HCT116 (cell line): ENCODE data around the gene RELB. TPM values are rescaled to one million over a fixed set of nuclear protein-coding genes. Genes with fewer than 3 reads are reported as not detected.

Experiments
- ATAC-seq: fragments of 200-7000 bp; cut with Tn5 transposase; 2 replicates; pipeline ENCODE4 v1.9.1; 2020; ENCODE audit warnings: mild to moderate bottlenecking, moderate library complexity
- BruUV-seq: library from RNA; stranded (reverse); fragments of 400-500 nt; replicated peaks from 2 replicates; lab custom pipeline; 2021; lab: Mats Ljungman, UMichigan
- CTCF ChIA-PET: fragments of 300-600 bp; sonication (Branson Sonifier 250); formaldehyde crosslinking; loops from one replicate; lab custom pipeline; 2021; ENCODE audit warnings: antibody characterized with exemption; lab: Charles Lee
- POLR2A ChIA-PET: fragments of 300-600, 350-600 bp; sonication (Branson Sonifier 250); formaldehyde crosslinking; loops from one replicate; lab custom pipeline; 2021; ENCODE audit warnings: antibody characterized with exemption; lab: Charles Lee
- RAD21 ChIA-PET, 2 experiments: fragments of 300-600 bp; sonication (Branson Sonifier 250); formaldehyde crosslinking; loops; one replicate each; lab custom pipeline; 2023; ENCODE audit warnings: low total read pairs in 2 of 2; ENCODE audit not compliant: uncharacterized antibody in 2 of 2, unreplicated experiment in 2 of 2, low non-redundant PET in 1 of 2; lab: Charles Lee
- DNase-seq: peaks from one replicate; pipeline ENCODE4 v3.0.0-alpha.2; 2010; ENCODE audit warnings: low read depth, low spot score
- H2AFZ ChIP-seq: fragments of 200-600 bp; shearing (Covaris generic), sonication (generic); 2 replicates; pipeline ENCODE4 v1.6.1; 2017; ENCODE audit warnings: low read depth, mixed run types, mixed read lengths, antibody characterized with exemption, low read length; ENCODE audit not compliant: poor library complexity, severe bottlenecking
- H3K27ac ChIP-seq: 2 replicates; pipeline ENCODE4 v1.5.1; 2012; ENCODE audit warnings: low read depth, low read length
- H3K27me3 ChIP-seq: fragments of 200-600 bp; sonication (generic); 2 replicates; pipeline ENCODE4 v1.6.1; 2016; ENCODE audit warnings: mixed run types, low read length, mixed read lengths; ENCODE audit not compliant: insufficient read depth
- H3K36me3 ChIP-seq, 2 experiments: fragments of 200-500 bp in 1 of 2; fragments of 200-600 bp in 1 of 2; sonication (Bioruptor generic) in 1 of 2; sonication (generic) in 1 of 2; 2 replicates each; pipeline versions ENCODE4 v1.5.1 to v1.6.1; 2014 to 2016; ENCODE audit warnings: low read length in 2 of 2, inconsistent platforms in 1 of 2, mixed read lengths in 1 of 2, mixed run types in 1 of 2; ENCODE audit not compliant: insufficient read depth in 2 of 2, control insufficient read depth in 1 of 2
- H3K4me1 ChIP-seq, 2 experiments: fragments of 200-600 bp in 1 of 2; sonication (generic) in 1 of 2; 2 replicates each; pipeline versions ENCODE4 v1.5.1 to v1.6.1; 2012 to 2017; ENCODE audit warnings: low read length in 2 of 2, inconsistent platforms in 1 of 2, mild to moderate bottlenecking in 1 of 2, mixed read lengths in 1 of 2, mixed run types in 1 of 2, moderate library complexity in 1 of 2; ENCODE audit not compliant: insufficient read depth in 2 of 2, control insufficient read depth in 1 of 2
- H3K4me2 ChIP-seq: fragments of 200-600 bp; sonication (generic); 2 replicates; pipeline ENCODE4 v1.6.1; 2017; ENCODE audit warnings: mixed run types, low read length, mixed read lengths
- H3K4me3 ChIP-seq, 2 experiments: fragments of 200-600 bp in 1 of 2; sonication (generic) in 1 of 2; replicated peaks in 1 of 2; 2 replicates each; pipeline ENCODE4 v1.5.1; 2011 to 2016; ENCODE audit warnings: low read length in 2 of 2, control low read depth in 1 of 2, low read depth in 1 of 2, mild to moderate bottlenecking in 1 of 2, mixed read lengths in 1 of 2, mixed run types in 1 of 2
- H3K79me2 ChIP-seq: fragments of 200-600 bp; sonication (generic); 2 replicates; pipeline ENCODE4 v1.6.1; 2017; ENCODE audit warnings: mild to moderate bottlenecking, mixed run types, low read length, moderate library complexity, mixed read lengths; ENCODE audit not compliant: insufficient read depth
- H3K9ac ChIP-seq: fragments of 200-600 bp; sonication (generic); 2 replicates; pipeline ENCODE4 v1.6.1; 2016; ENCODE audit warnings: low read length, mixed read lengths
- H3K9me2 ChIP-seq: fragments of 200-600 bp; sonication (generic), shearing (Covaris generic); 2 replicates; pipeline ENCODE4 v1.6.1; 2017; ENCODE audit warnings: mixed run types, mild to moderate bottlenecking, moderate library complexity; ENCODE audit not compliant: insufficient read depth
- H3K9me3 ChIP-seq, 2 experiments: fragments of 200-500 bp in 1 of 2; fragments of 200-600 bp in 1 of 2; sonication (Bioruptor generic) in 1 of 2; sonication (generic) in 1 of 2; 2 replicates each; pipeline ENCODE4 v1.6.1; 2014 to 2017; ENCODE audit warnings: low read length in 2 of 2, mixed read lengths in 2 of 2, inconsistent platforms in 1 of 2, low read depth in 1 of 2, mild to moderate bottlenecking in 1 of 2, mixed run types in 1 of 2, moderate library complexity in 1 of 2; ENCODE audit not compliant: control insufficient read depth in 1 of 2, insufficient read depth in 1 of 2
- H4K20me1 ChIP-seq: fragments of 200-600 bp; sonication (generic), shearing (Covaris generic); 2 replicates; pipeline ENCODE4 v1.6.1; 2017; ENCODE audit warnings: mixed run types, mild to moderate bottlenecking, moderate library complexity; ENCODE audit not compliant: insufficient read depth
- ATF3 ChIP-seq: IDR thresholded peaks from 2 replicates; pipeline ENCODE4 v1.6.1; 2012
- EZH2 ChIP-seq: fragments of 200-600 bp; sonication (generic); IDR thresholded peaks from 2 replicates; pipeline ENCODE4 v1.6.1; 2017; ENCODE audit warnings: antibody characterized with exemption, mixed run types
- FOSL1 ChIP-seq: IDR thresholded peaks from 2 replicates; pipeline ENCODE4 v1.6.1; 2012; ENCODE audit warnings: low read depth
- POLR2A ChIP-seq: IDR thresholded peaks from 2 replicates; pipeline ENCODE4 v1.7.0; 2011; ENCODE audit warnings: borderline replicate concordance; ENCODE audit not compliant: insufficient read depth, insufficient read length; ENCODE audit errors: extremely low read depth
- REST ChIP-seq: IDR thresholded peaks from 2 replicates; pipeline ENCODE4 v1.6.1; 2012; ENCODE audit warnings: low read depth
- SP1 ChIP-seq: IDR thresholded peaks from 2 replicates; pipeline ENCODE4 v1.6.1; 2012; ENCODE audit warnings: low read depth
- SRF ChIP-seq: IDR thresholded peaks from 2 replicates; pipeline ENCODE4 v1.6.1; 2012; ENCODE audit warnings: low read depth
- ZFX ChIP-seq: fragments of 450-650 bp; IDR thresholded peaks from 2 replicates; pipeline ENCODE4 v1.6.1; 2017
- intact Hi-C: fragments of 100-400 bp; cut with micrococcal nuclease; formaldehyde crosslinking; loops from 2 replicates; pipeline ENCODE4 v1.10.0; 2022
- total RNA-seq: library from RNA; stranded (reverse); gene quantifications from one replicate; pipeline ENCODE4 v1.2.1, GENCODE V29; 2021; ENCODE audit not compliant: unreplicated experiment
- TF ChIP-seq, protein P1 (sequence below), 3 experiments: fragments of 200-600 bp in 1 of 3; sonication (generic) in 1 of 3; IDR thresholded peaks in 2 of 3; conservative IDR thresholded peaks in 1 of 3; 2 replicates each; pipeline ENCODE4 v1.5.1; 2012 to 2017; ENCODE audit warnings: low read depth in 2 of 3, low read length in 2 of 3, antibody characterized with exemption in 1 of 3, borderline replicate concordance in 1 of 3, control low read depth in 1 of 3, mild to moderate bottlenecking in 1 of 3, mixed read lengths in 1 of 3, mixed run types in 1 of 3, moderate library complexity in 1 of 3; ENCODE audit not compliant: insufficient read depth in 1 of 3

RELB gene
- total RNA-seq, 1 experiment from 2014 or later = 12.9 TPM

DNA sequence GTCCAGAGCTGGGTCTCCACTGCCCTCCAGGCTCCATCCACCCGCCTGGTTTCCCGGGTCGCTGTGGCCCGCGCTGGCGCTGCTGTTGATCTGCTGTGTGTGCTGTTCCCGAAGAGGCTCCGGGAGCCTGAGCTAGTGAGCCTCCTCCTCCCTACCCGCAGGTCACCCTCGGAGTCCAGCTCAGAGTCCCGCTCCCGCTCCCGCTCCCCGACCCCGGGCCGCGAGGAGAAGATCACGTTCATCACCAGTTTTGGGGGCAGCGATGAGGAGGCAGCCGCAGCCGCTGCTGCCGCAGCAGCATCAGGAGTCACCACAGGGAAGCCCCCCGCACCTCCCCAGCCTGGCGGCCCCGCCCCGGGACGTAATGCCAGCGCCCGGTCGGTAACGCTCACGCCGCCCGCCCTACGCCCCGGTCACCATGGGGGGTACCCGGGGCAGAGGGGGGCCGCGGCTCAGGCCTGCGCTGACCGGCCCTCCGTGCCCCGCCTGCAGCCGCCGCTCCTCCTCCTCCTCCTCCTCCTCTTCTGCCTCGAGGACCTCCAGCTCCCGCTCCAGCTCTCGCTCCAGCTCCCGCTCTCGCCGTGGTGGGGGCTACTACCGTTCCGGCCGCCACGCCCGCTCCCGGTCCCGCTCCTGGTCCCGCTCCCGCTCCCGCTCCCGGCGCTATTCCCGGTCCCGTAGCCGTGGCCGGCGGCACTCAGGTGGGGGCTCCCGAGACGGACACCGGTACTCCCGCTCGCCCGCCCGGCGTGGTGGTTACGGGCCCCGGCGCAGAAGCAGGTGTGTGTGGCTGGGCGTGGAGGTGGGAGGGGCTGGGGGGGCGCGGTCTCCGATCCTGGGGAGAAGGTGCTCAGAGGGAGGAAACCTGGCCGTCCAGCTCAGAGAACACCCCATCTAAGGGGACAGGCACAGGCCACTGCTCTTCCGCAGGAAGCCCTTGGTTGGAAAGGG lies 62.9 kb downstream of the RELB start:
- TF ChIP-seq, protein P1, sequence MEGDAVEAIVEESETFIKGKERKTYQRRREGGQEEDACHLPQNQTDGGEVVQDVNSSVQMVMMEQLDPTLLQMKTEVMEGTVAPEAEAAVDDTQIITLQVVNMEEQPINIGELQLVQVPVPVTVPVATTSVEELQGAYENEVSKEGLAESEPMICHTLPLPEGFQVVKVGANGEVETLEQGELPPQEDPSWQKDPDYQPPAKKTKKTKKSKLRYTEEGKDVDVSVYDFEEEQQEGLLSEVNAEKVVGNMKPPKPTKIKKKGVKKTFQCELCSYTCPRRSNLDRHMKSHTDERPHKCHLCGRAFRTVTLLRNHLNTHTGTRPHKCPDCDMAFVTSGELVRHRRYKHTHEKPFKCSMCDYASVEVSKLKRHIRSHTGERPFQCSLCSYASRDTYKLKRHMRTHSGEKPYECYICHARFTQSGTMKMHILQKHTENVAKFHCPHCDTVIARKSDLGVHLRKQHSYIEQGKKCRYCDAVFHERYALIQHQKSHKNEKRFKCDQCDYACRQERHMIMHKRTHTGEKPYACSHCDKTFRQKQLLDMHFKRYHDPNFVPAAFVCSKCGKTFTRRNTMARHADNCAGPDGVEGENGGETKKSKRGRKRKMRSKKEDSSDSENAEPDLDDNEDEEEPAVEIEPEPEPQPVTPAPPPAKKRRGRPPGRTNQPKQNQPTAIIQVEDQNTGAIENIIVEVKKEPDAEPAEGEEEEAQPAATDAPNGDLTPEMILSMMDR (IDR thresholded peaks at IDR 0.05 in 2 of 3, conservative IDR thresholded peaks at IDR 0.05 in 1 of 3; ENCODE audit: borderline replicate concordance in 1 of 3, insufficient read depth in 1 of 3, low read depth in 2 of 3, low read length in 2 of 3) = no peak
- TF ChIP-seq ATF3 (no peak), SRF (no peak), SP1 (no peak), REST (no peak), POLR2A (no peak), EZH2 (no peak), ZFX (no peak), FOSL1 (no peak)
- Histone ChIP-seq H3K9ac (no peak overlapping the region), H3K27me3 (no peaks in the 10 kb centered on the region), H3K4me1 (peaks cover 0 to under 1% of the 10 kb centered on the region in 2 experiments; a peak in 1 of 4 replicates), H3K9me3 (no peaks in the 10 kb centered on the region), H3K36me3 (peaks cover 40 to 43% of the 10 kb centered on the region in 2 experiments; a peak in 3 of 4 replicates), H4K20me1 (no peaks in the 10 kb centered on the region), H2AFZ (no peak overlapping the region), H3K4me2 (no peak overlapping the region), H3K27ac (no peak overlapping the region), H3K9me2 (no peaks in the 10 kb centered on the region), H3K4me3 (no peak overlapping the region), H3K79me2 (peaks cover 17% of the 10 kb centered on the region; the same call in 1 of the 2 replicates)
- BruUV-seq = no TSS peak
- RAD21 ChIA-PET = interaction anchor here in 1 of 2 experiments (0.6 kb wide), 1 partner anchor 314 kb away, joined by 3 read pairs; no protein-coding TSS in a partner anchor
- DNase-seq = no peak
- ATAC-seq = no peak
- POLR2A ChIA-PET = interaction anchor here (0.7 kb wide), 1 partner anchor 10 kb away, joined by 3 read pairs; no protein-coding TSS in a partner anchor
- CTCF ChIA-PET = no interaction called here
- intact Hi-C loops = no loop called here
